Lower leg skin (tissue), 3 donors: ENCODE data around the gene SPPL3.

ENCODE experiments used
- POLR2A ChIP-seq, 2 donors: fragments of 450-650 bp; IDR thresholded peaks; one replicate each; pipeline ENCODE4 v1.6.1; 2016 to 2017; ENCODE audit warnings: antibody characterized with exemption in 2 of 2, mild to moderate bottlenecking in 1 of 2, moderate library complexity in 1 of 2
- TF ChIP-seq, protein P1 (sequence below), 3 donors: fragments of 450-650 bp; IDR thresholded peaks; one replicate each; pipeline ENCODE4 v1.5.1; 2016; ENCODE audit warnings: antibody characterized with exemption in 3 of 3, mild to moderate bottlenecking in 3 of 3, moderate library complexity in 2 of 3

DNA sequence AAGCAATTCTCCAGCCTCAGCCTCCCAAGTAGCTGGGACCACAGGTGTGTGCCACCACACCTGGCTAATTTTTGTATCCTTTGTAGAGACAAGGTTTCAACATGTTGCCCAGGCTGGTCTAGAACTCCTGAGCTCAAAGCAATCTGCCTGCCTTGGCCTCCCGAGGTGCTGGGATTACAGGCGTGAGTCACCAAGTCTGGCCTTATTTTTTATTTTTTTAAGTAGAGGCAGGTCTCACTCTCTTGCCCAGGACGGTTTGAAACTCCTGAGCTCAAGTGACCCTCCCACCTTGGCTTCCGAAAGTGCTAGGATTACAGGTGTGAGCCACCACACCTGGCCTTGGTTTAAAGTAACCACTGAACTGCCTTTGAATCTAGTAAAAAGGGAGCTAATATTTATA is 56.8 kb downstream of the SPPL3 start:
- TF ChIP-seq POLR2A (IDR thresholded peaks at IDR 0.05): no peak
- TF ChIP-seq, protein P1, sequence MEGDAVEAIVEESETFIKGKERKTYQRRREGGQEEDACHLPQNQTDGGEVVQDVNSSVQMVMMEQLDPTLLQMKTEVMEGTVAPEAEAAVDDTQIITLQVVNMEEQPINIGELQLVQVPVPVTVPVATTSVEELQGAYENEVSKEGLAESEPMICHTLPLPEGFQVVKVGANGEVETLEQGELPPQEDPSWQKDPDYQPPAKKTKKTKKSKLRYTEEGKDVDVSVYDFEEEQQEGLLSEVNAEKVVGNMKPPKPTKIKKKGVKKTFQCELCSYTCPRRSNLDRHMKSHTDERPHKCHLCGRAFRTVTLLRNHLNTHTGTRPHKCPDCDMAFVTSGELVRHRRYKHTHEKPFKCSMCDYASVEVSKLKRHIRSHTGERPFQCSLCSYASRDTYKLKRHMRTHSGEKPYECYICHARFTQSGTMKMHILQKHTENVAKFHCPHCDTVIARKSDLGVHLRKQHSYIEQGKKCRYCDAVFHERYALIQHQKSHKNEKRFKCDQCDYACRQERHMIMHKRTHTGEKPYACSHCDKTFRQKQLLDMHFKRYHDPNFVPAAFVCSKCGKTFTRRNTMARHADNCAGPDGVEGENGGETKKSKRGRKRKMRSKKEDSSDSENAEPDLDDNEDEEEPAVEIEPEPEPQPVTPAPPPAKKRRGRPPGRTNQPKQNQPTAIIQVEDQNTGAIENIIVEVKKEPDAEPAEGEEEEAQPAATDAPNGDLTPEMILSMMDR (IDR thresholded peaks at IDR 0.05): no peak
